GM12873 (cell line): ENCODE results near the gene THAP5.

Source experiments
- TF ChIP-seq, protein P1 (sequence below): IDR thresholded peaks from 2 replicates; pipeline ENCODE4 v1.5.1; 2012; ENCODE audit warnings: low read depth, mild to moderate bottlenecking, moderate library complexity, low read length, control low read depth; ENCODE audit not compliant: insufficient read depth; ENCODE audit errors: missing control alignments

THAP5 gene

DNA sequence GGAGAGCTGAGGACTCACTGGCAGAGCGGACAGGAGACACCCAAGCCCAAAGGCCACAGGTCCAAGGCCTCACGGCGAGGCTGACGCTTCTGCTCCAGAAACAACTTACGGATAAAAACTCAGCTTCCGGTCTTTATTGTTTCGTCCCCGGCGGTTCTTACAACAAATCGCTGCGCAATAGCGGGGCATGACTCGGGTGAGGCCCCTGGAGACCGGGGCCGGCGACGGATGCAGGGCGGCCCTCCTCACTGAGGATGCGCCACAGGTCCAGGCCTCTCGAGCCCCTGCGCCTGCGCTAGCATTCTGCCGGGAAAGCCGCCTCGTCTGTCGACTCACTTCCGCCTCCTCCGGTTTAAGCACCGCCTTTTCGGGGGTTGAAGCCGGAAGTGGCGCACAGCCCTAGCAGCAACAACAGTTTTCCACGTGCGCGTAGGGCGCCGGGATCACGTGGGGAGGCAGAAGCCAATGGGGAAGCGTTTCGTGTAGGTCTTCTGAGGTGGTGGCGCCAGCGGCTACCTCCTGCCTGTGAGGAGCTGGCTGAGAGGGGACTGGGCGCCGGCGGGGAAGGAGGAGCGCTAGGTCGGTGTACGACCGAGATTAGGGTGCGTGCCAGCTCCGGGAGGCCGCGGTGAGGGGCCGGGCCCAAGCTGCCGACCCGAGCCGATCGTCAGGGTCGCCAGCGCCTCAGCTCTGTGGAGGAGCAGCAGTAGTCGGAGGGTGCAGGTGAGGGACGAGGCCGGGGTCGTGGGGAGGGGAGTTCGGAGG is at the start of gene THAP5, which contains the start of gene DNAJB9:
Gene THAP5 (minus strand): TSS at position 326 of the 765 bp plus-strand sequence. CDS start 137 bp downstream, at position 189.
Gene DNAJB9 (plus strand): TSS at position 494 of the 765 bp plus-strand sequence. CDS start 1,853 bp downstream, outside the sequence.
- TF ChIP-seq, protein P1, sequence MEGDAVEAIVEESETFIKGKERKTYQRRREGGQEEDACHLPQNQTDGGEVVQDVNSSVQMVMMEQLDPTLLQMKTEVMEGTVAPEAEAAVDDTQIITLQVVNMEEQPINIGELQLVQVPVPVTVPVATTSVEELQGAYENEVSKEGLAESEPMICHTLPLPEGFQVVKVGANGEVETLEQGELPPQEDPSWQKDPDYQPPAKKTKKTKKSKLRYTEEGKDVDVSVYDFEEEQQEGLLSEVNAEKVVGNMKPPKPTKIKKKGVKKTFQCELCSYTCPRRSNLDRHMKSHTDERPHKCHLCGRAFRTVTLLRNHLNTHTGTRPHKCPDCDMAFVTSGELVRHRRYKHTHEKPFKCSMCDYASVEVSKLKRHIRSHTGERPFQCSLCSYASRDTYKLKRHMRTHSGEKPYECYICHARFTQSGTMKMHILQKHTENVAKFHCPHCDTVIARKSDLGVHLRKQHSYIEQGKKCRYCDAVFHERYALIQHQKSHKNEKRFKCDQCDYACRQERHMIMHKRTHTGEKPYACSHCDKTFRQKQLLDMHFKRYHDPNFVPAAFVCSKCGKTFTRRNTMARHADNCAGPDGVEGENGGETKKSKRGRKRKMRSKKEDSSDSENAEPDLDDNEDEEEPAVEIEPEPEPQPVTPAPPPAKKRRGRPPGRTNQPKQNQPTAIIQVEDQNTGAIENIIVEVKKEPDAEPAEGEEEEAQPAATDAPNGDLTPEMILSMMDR = no peak

GRCh38 chr7:108618056-108618455 is 48.5 kb upstream of the THAP5 start:
- TF ChIP-seq, protein P1 = no peak

DNA sequence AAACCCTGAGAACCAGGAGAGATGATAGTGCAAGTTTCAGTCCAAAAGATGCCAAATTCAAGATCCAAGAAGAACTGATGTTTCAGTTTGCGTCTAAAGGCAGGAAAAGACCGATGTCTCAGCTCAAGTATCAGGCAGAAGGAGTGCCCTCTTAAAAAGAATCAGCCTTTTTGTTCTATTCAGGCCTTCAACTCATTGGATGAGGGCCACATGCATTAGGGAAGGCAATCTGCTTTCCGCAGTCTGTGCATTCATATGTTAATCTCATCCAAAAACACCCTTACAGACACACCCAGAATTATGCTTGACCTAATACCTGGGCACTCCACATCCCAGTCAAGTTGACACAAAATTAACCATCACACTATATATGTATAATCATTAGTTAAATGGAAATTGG is 45.4 kb upstream of the THAP5 start:
- TF ChIP-seq, protein P1 = no peak

- TF ChIP-seq, protein P1 = no peak
These were observed 44.5 kb upstream of the THAP5 start for GRCh38 chr7:108613949-108614381.

GRCh38 chr7:108613147-108613948 is 43.8 kb upstream of the THAP5 start:
- TF ChIP-seq, protein P1 = peak; percentile 43

DNA sequence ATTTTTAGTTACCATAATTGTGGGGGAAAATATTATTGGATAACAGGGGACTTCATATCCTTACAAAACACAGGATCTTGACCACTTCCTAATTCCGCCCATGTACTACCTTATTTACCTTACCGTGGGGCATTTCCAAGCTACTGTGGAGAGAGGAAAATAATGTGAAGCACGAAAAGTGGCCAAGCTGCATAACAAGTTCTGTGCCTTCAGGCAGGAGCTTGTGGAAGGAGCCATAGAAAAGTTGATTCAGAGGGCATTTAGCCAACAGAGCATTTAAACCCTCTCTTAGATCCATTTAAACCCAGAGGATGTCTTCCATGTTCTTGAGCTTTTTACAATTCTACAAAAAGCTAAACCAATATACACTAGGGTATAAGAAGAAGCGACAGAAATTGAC is 41.8 kb upstream of the THAP5 start:
- TF ChIP-seq, protein P1 = no peak

DNA sequence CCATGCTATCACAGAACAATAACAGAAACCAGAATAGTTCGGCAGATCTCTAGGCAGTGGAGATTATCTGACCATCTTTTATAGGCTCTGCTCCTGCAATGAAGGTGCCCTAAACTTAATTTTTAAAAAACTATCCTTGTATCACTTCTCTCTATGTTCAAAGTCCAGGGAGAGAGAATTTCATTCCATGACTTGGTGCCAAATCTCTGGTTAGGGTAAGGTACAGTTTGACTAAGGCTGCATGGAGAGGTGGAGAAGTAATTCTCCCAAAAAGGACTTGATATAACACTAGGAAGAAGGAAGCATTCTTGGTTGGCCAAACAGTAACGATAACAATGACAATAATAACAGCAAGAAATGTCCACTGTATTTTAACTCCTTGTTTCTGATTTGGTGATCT is 40.1 kb upstream of the THAP5 start:
- TF ChIP-seq, protein P1 = no peak
